GM12875 (cell line): ENCODE data around the gene TMEM266.

ENCODE experiments used
- H3K4me3 ChIP-seq: one replicate; pipeline ENCODE4 v1.5.1; 2011; ENCODE audit warnings: low read depth, low read length, control low read depth
- TF ChIP-seq, protein P1 (sequence below): IDR thresholded peaks from 2 replicates; pipeline ENCODE4 v1.5.1; 2011; ENCODE audit warnings: low read depth, mild to moderate bottlenecking, control low read depth, inconsistent platforms, low read length, moderate library complexity, borderline replicate concordance; ENCODE audit not compliant: insufficient read depth

Gene TMEM266

DNA sequence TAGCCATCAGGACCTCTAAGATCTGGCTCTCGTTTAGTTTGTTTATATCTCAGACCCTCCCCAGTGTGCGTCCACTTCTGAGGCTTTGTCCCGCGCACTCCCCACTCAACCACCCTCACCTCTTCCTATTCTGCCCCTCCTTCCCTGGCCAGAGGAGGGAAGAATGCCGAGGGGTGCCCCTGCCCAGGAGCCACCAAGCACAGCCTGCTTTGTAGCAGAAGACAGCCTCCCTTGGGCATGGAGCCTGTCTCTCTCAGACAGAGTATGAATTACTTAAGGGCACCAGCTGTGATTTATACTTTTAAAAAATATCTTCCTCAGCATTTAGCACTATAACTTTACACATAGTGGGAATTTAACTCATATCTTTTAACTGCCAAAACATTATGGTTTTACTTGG, 6.0 kb downstream of the TMEM266 start:
- no peak overlapping the region for H3K4me3 ChIP-seq
- TF ChIP-seq, protein P1, sequence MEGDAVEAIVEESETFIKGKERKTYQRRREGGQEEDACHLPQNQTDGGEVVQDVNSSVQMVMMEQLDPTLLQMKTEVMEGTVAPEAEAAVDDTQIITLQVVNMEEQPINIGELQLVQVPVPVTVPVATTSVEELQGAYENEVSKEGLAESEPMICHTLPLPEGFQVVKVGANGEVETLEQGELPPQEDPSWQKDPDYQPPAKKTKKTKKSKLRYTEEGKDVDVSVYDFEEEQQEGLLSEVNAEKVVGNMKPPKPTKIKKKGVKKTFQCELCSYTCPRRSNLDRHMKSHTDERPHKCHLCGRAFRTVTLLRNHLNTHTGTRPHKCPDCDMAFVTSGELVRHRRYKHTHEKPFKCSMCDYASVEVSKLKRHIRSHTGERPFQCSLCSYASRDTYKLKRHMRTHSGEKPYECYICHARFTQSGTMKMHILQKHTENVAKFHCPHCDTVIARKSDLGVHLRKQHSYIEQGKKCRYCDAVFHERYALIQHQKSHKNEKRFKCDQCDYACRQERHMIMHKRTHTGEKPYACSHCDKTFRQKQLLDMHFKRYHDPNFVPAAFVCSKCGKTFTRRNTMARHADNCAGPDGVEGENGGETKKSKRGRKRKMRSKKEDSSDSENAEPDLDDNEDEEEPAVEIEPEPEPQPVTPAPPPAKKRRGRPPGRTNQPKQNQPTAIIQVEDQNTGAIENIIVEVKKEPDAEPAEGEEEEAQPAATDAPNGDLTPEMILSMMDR, result no peak

DNA sequence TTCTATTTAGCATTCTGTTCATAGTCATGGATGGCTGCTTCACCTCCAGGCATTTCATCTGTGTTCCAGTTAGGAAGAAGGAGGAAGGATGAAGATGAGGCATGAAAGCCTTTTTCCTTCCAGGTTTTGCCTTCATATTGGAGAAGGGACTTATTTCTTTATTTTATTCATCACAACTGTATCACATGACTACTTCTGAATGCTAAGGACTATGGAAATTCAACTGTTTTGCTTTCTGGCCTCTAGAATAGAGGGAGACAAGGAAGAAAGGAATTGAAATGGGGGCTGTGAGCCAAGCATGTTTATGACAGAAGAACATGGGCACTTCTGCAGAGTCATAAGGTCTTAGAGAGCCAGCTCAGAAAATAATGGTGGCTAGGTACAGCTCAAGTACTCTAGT, 10.4 kb downstream of the TMEM266 start:
- H3K4me3 ChIP-seq, result no peak overlapping the region
- TF ChIP-seq, protein P1, result no peak

DNA sequence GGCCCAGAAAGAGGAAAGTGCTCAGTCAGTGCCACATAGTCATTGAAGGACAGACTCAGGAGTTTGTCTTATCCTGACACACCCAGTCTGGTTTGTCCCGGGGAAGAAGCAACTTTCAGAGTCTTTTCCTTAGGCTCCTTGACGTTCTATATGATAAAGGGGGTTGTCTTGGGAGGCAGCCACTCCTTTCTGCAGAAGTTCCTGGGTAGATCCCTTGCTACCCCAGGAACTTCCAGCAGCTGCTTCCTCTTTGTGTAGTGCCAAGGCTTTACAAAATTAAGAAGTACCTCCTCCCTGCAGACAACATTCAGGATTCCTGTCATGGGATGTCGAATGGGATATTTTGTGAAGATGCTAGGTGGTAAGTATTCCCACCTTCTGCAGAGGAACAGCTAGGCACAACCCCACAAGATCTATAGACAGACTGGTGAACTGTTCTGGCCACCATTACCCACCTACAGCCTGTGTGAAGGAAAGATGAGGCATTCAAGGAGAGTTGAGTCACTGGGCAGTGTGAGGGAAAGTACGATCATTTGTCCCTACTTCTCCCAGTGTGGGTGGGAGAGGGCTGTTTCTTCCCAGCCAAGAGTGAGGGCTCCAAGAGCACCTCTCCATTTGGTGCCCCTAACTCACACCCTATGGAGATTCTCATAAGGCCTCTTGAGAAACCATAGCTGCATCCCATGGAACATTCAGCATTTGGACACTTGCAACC, 11.3 kb downstream of the TMEM266 start:
- TF ChIP-seq, protein P1, result no peak
- H3K4me3 ChIP-seq, result no peak overlapping the region

DNA sequence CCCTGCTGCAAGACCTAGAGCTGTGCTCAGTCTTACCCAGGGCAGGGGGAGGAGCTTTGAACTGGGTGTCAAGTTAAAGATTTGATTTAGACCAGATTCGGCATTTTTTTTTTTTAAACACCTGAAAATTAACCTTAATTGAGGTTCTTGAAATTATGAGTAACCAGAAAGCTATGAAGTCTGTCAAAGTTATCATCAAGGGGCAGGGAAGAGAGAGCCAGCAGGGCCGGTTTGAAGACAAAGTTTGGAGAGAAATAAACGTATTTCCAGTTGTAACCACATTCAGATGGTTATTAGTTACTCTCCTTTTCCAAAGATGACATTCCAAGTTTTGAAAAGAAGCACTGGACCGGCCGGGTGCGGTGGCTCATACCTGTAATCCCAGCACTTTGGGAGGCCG, 12.0 kb downstream of the TMEM266 start:
- TF ChIP-seq, protein P1, result no peak
- H3K4me3 ChIP-seq, result no peak overlapping the region

DNA sequence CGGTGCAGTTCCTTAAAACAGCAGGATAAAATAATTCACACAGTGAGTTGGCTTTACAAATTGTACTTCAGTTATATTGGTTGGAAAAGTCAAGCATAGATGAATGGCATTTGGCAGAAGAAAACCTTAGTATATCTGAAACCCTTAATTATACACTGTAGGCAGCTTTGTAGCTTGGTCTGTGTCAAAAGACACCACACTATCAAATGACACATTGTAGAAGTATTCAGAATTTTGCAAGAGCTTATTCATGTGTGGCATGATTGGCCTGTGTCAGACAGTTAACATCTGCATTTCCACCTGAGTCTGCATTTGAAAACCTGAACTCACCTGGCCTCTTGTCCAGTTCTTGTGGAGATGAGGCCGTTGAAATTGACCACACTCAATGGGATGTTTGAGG, 13.8 kb downstream of the TMEM266 start:
- TF ChIP-seq, protein P1, result no peak
- no peak overlapping the region for H3K4me3 ChIP-seq

DNA sequence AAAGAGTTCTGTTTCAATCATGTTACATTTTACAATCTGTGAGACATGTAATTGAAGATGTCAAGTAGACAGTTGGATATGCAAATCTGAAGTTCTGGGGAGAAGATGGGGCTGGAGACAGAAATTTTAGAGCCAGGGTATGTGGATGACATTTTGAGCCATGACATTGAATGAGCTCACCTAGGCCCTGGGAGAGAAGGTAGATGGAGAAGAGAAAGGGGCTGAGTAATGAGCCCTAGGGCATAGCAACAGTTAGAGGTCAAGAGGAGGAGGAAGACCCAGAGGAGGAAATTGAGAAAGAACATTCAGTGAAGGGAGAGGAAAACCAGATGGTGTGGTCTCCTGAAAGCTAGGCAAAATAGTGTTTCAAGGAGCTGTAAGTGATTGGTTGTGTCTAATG, 15.3 kb downstream of the TMEM266 start:
- TF ChIP-seq, protein P1, result no peak
- no peak overlapping the region for H3K4me3 ChIP-seq

DNA sequence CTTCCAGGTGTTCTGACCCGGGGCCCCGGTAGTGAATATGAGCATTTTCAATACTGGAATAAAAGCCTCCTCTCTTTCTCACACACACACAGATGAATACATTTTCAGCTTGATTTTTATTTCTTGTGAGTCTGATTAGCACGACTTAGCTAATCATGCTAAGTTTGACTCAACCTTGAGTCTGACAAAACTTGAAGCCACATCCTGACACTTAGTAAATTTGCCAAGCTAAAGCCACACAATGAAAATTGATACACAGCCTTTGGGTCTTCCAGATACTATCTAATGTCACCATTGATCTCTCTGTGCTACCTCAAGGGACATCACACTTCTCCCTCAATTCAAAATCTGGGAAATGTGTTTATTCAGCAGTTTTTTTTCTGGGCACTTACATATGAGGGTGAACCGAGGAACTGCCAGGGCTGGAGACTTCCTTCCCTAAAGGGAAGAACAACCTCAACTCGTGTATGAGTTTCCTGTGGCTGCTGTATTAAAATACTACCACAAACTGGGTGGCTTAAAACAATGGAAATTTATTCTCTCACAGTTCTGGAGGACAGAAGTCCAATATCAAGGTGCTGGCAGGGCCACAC, 18.6 kb downstream of the TMEM266 start:
- H3K4me3 ChIP-seq, result no peak overlapping the region
- TF ChIP-seq, protein P1, result no peak
